Femur (tissue), 1 donor: ENCODE data around the gene OXER1.

ENCODE experiments used
- DNase-seq: peaks from one replicate; pipeline ENCODE4 v3.0.0-alpha.2; 2017

OXER1 gene, protein sequence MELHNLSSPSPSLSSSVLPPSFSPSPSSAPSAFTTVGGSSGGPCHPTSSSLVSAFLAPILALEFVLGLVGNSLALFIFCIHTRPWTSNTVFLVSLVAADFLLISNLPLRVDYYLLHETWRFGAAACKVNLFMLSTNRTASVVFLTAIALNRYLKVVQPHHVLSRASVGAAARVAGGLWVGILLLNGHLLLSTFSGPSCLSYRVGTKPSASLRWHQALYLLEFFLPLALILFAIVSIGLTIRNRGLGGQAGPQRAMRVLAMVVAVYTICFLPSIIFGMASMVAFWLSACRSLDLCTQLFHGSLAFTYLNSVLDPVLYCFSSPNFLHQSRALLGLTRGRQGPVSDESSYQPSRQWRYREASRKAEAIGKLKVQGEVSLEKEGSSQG

GRCh38 chr2:42764096-42764495 lies at the start of gene OXER1:
OXER1 (minus strand) TSS chr2:42764135; CDS start chr2:42764062, 73 bp downstream.
- DNase-seq = peak; percentile 37

- no peak for DNase-seq
Measured at GRCh38 chr2:42812899-42813479, 49.1 kb upstream of the OXER1 start.

- DNase-seq = peak; percentile 79
Measured at GRCh38 chr2:42810971-42811811, 47.3 kb upstream of the OXER1 start.

DNA sequence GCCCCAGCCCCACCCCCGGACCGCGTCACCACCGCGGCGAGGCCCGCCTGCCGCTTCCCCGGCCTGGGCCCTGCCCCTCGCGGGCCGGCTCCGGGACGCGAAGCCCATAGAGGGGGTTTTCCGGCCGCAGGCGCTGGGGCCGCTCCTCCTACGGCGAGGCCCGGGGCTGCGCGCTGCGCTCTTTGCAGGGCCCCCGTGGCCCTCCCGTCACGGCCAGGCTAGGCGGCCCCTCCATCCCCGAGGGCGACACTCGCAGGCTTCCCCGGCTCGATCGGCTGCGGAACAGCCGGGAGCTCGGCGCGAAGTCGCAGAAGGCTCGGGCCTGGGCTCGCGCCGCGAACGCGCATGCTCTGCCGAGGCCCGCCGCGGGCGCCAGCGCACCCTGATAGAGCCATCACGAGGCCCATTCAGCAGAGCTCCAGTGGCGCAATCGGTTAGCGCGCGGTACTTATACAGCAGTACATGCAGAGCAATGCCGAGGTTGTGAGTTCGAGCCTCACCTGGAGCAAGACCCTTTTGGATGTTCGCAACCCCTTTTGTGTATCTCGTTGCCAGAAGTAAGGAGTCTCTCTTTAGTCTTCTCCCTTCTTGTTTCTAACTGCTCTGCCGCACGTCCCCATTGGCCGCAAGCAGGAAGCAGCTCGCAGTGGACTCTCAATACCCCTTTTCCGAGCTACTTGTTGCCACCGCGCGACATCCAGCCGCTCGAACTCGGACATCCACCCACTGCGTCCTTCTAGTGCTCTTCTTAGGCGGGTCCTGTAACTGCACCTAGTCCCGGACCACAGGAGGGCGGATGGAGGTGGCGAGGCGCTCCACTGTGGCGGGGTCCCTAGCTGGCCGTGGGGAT lies 46.4 kb upstream of the OXER1 start:
- DNase-seq = peak; percentile 98

- peak; percentile 91 for DNase-seq
Measured at GRCh38 chr2:42809819-42810120, 45.8 kb upstream of the OXER1 start.

- DNase-seq = no peak
Measured at GRCh38 chr2:42809131-42809818, 45.3 kb upstream of the OXER1 start.

DNA sequence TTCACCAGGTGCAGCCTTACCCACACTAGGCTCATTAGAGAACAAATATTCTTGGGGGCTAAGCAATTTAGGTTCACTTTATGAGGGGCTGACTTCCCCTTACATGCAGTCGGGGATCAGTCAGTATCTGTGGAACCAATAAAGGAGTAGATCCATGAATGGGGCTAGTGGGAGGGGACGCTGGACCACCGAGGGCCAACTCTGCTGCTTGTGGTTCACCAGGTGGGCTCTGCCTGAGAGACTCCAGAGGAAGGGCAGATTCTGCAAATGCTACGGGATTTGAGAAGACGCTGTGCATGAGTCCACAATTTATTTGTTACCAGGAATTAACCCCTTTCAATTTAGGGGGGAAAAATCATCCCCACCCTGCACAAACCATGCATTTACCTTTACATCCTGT lies 44.4 kb upstream of the OXER1 start:
- DNase-seq = no peak

DNA sequence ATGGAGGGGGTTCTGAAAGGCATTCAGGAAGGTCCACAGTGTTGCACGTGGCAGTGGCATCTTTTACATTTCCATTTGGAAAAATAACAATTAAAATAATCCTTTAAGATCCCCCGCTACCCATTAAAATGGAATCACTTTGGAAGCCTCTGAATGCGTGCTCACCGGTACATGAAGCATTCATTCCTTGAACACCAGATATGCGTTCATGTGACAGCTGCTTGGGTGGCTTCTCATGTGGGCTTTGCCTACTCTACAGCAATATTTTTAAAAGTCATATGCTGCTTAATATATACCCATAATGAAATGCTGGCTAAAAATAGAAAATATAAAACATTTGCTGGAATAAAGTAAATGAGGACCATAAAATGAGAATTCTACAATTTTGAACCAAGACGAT lies 42.9 kb upstream of the OXER1 start:
- no peak for DNase-seq

DNA sequence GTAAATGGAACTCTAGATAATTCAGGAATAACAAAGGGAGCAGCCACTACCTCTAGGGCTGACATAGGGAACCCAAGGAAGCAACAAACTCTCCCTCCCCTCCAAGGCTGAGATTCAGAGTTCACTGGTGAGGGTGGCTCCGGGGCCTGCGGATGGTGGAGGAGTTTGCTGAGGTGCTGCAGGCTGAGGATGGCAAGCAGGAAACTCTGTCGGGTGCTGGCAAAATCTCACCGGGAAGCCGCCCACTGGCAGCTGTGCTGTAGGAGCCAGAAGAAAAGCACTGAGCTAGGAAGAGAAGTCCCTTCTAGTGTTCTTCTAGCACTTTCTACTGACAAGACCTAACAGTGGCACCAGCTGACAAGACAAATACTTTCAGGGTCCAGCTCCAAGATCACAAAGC lies 41.0 kb upstream of the OXER1 start:
- DNase-seq = no peak

GRCh38 chr2:42804338-42804737 lies 40.4 kb upstream of the OXER1 start:
- DNase-seq = no peak

- DNase-seq = no peak
Measured at GRCh38 chr2:42802150-42802549, 38.2 kb upstream of the OXER1 start.

GRCh38 chr2:42801381-42801780 lies 37.4 kb upstream of the OXER1 start:
- no peak for DNase-seq

- no peak for DNase-seq
Measured at GRCh38 chr2:42800981-42801380, 37.0 kb upstream of the OXER1 start.

- DNase-seq = no peak
Measured at GRCh38 chr2:42800461-42800962, 36.6 kb upstream of the OXER1 start.

DNA sequence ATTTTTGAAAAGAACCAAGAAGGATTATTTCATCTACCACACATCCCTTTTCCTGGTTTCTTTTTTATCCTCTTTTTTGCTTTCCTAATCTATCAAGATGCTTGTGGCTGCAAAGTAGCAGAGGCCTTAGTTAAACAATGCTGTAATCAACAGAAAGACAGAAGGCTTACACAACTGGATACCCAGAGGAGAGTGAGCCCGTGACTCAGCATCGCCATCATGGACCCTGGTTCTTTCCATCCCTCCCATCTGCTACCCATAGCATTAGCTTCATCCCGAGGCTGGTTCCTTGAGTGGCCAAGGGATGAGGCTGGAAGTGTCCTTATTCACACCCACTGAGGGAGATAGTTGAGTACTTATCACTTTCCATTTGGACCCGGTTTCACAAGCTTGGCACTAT lies 35.9 kb upstream of the OXER1 start:
- no peak for DNase-seq

DNA sequence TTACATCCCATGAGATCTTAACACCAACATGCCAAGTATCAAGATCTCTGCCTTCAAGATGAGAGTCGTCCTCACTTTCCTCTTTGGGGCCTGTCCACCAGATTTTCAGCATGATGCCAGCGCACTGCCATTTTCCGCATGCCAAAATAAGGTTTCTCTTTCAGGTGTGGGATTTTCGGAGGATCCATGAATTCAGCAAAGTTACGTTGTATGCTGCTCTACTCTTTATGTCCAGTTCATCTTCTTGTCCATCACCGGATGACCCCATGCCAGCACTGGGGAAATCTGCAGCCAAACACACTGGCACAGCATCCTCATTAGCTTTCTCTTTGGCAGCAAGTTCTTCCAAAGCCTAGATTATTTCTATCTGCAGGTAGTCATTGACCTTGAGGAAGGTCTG lies 33.3 kb upstream of the OXER1 start:
- DNase-seq = no peak

DNA sequence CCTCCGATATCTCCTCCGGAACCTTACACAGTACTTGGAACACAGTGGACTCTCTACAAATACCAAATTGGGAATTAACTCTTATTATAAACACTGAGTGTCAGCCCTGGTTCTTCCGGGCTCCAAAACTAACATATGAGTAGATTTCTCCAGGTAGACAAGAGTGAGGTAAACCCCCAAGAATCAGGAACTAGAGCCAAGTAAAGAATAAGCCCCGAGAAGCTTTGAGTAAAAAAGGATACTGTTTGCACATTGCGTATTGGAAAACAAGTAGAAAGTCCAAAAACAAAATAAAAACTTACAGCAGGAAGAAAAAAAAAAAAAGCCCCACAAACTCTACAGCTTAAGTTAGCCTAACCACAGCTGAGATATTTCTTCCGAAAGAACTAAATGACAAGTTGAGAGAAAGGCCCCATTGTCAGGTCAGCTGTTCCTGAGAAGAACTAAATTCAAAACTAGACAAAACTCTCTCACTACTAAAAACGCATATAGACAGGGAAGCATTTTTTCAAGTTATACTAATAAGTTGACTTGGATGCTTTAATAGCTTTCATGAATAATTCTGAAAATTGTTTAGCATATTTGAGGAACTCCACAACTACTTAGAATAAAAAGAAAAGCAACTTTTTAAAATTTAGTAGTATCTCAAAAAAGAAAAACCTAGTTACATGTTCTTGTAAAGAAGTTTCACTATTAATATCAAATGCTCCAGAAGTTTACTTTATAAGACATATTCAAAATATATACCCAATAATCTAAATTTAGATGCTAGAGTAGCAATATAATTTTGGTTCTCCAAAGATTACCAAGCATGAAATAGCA lies 32.7 kb upstream of the OXER1 start:
- no peak for DNase-seq

GRCh38 chr2:42795841-42796301 lies 31.9 kb upstream of the OXER1 start:
- DNase-seq = no peak

GRCh38 chr2:42795275-42795674 lies 31.3 kb upstream of the OXER1 start:
- DNase-seq = no peak

GRCh38 chr2:42794271-42795046 lies 30.5 kb upstream of the OXER1 start:
- DNase-seq = no peak
